CD1c-positive myeloid dendritic cell (primary cell): ENCODE measurements around the gene SETBP1.
A peak's percentile ranks its signal among the peaks of the same experiment; 100 is the strongest.

Experiments used
- DNase-seq: peaks from one replicate; pipeline ENCODE4 v3.0.0-alpha.2; 2016; ENCODE audit errors: extremely low spot score

Gene SETBP1

GRCh38 chr18:44841752-44842587 is 161.3 kb downstream of the SETBP1 start:
- peak; percentile 5 for DNase-seq

DNA sequence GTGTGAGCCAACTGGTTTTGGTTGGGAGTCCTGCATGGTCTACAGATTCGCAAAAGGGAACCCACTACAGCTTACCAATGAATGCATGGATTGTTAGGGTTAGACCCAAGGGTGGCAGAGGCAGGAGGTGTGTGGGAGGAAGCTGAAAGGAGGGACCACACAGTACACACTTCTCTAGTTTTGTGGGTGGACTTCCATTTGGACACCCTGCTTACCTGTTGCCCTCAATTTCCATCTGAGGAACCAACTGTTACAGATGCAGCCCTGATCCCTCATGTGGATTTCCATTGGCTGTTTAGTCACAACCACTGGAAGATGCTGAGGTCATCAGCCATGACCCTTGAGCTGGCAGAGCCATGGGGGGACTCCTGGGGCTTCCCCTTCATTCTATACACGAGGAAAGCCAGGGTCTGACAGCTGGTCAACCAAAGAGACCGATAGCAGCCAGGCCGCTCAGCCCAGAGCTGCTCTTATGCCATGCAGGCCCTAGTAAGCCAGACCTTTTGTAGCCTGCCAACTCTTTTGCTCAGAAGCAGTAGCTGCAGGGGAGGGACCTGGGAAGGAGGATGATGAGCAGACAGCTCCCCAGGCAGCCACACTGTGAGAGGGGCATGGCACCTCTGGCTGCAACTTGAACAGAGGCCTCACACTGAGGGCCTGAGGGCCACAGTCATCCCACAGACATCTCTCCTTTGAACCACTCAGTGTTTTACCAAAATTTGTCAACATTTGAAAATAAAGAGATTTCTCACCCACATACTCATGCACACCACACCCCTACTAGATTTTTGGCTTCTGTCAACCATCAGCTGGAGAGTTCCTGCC is 162.1 kb downstream of the SETBP1 start:
- no peak for DNase-seq

DNA sequence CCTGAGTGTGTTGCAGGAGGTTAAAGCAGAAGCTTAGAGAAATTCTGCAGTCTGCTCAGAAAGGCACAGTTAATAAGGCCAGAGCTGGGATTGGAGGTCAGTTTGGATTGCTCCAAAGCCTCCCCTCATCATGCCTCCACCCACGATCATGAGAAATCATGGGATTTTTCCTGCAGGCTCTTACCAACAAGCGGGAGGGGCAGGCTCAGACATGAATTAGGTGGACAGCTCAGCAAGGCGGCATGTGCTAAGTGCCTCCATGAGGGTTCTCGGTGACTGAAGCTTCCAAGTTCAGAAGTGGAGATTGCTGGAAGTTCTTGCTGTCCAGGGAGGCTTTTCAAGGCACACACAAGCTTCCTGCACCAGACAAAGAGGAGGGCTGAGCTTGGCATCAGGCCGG is 163.8 kb downstream of the SETBP1 start:
- no peak for DNase-seq

DNA sequence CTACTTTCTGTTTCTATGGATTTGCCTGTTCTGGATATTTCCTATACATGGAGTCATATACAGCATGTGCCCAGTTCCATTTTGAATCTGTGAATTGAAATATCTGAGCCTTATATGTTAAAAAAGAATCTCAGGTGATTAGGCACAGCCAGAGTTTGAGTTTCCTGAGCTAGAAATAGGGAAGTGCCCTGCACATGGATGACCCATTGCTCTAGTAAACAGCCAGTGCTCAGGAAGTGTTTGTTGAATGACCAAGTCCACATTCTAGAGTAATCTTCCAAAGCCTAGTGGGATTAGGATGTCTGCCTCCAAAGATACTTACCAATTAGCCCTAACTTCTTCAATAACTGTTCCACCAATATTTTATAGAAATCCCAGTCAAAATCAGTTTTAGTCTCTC is 165.8 kb downstream of the SETBP1 start:
- no peak for DNase-seq

DNA sequence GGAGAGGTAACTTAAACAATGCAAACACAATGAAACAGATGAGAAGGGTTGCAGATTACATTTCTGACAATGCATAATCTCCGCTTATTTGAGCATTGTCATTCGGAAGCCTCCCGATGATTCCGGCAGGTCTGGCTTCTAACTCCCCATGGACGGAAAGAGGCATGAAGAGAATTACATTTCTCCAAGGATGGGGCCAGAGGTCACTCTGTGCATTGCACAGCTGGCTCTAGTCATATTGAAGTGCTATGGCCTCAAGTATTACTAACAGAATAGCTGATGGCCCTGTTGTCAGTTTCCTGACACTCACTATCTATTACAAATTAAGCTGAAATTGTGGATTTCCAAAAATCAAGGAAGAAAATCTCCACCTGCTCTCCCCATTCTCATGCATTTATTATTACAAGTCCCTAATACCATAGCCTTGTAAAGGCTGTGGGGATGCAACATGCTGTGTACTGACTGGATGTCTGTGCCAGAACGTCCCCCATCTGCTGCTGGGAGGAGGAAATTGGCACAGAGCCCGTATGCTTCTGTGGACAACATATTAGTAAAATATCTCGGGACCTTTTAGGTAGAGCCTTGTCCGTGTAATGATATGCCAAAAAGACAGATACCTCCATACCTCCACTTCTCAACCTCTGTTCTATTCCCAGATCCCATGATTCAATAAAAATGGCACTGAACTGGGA is 168.1 kb downstream of the SETBP1 start:
- DNase-seq: no peak

GRCh38 chr18:44849361-44849760 is 168.7 kb downstream of the SETBP1 start:
- DNase-seq: no peak

- DNase-seq: no peak
Measured at GRCh38 chr18:44850001-44850400, 169.3 kb downstream of the SETBP1 start.

DNA sequence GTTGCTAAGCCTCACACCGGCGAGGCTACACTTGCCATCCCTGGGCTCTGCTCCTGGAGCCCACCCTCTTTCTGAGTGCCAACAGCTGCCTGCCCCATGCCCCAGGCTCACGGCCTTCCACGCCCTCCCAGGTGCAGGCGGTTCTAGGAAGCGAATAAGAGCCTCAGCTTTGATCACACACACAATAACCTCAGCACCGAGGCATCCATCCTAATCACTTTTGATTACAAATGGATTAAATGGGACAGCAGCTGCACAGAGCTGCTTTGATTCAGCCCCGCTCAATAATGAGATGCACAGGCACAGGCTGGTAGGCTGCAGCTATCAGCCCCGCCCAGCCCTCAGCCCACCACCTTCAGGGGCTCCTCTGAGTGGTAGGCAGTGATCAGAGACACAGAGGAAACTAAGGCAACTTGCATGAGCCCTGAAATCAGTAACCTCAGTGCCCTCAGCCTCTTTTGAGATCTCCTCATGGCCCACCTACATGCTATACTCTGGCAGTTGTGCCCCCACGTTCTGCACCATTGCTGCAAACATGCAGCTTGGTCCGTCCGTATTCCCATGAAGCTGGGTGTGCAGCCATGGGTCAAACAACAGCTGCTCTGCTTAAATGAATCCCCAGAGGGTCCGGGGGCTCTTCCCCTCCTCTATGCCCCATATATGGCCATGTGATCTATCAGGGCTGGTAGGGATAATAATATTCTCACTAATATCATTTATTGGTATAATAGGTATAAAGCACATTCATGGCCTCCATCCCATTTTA is 171.4 kb downstream of the SETBP1 start:
- DNase-seq: no peak

DNA sequence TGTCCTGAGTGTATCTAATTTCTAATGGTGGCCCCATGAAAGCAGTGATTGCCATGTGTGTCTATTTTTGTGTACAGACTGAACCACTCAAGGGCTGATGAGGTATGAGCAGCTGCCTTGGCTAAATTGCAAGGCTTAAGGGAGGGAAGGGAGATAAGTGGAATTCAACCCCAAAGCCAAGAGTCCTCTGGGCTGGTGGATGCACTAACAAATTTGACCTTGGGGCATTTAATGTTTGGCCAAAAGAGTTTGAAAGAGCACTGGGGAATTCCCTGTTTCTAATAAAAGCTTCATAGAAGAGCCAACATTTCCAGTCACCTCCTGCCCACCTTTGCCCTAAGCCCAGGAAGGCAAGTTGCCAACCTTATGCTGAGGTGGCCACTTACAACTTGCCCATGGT is 172.1 kb downstream of the SETBP1 start:
- no peak for DNase-seq

DNA sequence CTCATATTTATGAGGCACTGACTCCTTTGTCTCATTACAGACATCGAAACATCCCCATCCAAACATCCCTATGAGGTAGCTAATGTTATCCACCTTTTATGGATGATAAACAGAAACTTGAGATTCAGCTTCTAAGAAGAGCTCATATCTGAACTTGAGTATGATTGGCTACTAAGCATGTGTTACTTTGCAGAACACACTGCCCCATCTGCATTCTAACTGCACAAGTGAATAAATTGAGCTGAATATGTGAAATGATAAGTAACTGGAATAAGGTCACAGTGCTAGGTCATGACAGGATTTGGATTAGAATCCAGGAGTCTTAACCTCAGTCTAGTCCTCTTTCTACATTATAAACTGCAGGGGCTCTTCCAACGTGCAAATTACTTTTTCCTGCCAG is 172.7 kb downstream of the SETBP1 start:
- DNase-seq: no peak

DNA sequence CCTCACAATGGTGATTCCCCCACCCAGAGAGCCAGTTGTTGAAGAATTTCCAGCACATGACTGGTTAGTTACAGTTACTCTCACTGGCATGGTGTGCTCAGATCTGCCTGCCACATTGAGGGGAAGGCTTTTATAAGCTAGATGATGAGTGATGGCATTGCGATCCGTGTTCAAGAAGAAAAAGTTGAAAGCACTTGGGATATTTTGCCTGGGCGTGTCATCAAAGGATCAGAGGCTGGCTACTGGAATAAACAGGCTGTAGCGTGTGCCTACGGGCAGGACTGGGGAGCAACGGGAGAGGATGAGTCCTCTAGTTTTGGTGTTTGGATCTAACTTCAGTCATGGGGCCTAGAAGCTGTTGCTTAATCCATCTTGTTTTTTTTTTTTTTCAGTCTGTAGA is 175.0 kb downstream of the SETBP1 start:
- DNase-seq: no peak

GRCh38 chr18:44856157-44856556 is 175.5 kb downstream of the SETBP1 start:
- peak; percentile 28 for DNase-seq

- no peak for DNase-seq
Measured at GRCh38 chr18:44857081-44857480, 176.4 kb downstream of the SETBP1 start.

DNA sequence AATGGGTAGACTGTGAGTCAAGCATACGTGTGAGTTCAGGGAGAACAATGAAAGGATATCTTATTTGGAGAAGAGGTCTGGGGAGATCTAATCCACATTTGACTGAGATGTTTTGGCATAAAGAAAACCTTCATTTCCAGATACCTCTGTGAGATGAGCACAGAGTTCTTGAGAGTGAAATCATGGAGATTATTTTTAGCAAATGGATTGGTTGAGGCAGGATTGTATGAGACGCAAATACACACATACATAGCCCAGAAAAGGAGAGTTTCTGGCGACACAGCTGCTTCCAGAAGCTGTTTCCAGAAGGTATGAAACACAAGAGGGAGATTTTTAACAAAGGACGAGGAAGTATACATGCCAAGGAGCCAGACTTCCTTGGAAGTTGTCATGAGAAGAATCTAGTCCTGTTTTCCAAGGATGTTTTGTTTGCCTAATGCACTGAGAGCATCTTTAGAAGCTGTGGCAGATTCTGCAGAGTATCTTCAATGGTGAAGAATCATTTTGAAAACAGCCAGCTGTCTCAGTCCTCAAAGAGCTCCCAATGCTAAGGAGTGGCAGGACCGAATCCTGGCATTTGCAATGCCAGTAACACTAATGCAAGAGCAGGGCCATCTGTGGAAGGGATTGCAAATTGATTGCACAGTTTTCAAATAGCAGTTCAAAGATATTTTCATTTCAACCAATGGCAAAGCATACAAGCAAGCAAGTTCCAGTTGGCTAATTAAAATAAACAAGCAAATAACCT is 177.2 kb downstream of the SETBP1 start:
- DNase-seq: no peak

GRCh38 chr18:44859263-44859662 is 178.6 kb downstream of the SETBP1 start:
- no peak for DNase-seq

GRCh38 chr18:44859751-44860439 is 179.2 kb downstream of the SETBP1 start:
- no peak for DNase-seq

- DNase-seq: no peak
Measured at GRCh38 chr18:44862112-44862511, 181.4 kb downstream of the SETBP1 start.

GRCh38 chr18:44866103-44866502 is 185.4 kb downstream of the SETBP1 start:
- no peak for DNase-seq

DNA sequence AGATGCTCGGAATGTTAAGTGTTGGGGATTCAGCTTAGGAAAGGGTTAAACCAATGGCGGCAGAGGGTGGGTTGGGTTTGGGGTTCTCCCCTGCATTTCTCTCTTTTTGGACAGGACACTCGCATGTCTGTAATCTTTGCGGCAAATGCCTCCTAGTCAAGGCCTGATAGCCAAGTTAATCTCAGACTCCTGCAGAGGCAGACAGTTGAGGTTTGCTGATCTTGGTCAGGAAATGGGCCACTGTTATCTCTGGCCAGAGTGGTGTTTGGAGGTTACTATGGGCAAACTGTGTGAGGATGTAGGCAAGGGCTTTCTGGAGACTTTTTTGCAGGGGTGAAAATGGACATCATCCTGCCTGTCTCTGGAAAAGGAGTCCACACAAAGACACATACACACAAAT is 188.8 kb downstream of the SETBP1 start:
- no peak for DNase-seq
